IgD-negative memory B cell (primary cell): ENCODE results near the gene RTKN2. TPM values are rescaled to one million over a fixed set of nuclear protein-coding genes. Genes with fewer than 3 reads are reported as not detected.
"Not testable (repeated sequence)": the region's sequence is repeated elsewhere in the genome, so short reads cannot be mapped to it uniquely, and the experiment has no call there.

Experiments used
- H3K27ac Mint-ChIP-seq, 3 donors: one replicate each; pipeline ENCODE4 v1.8.0; 2020 to 2022; ENCODE audit warnings: mild to moderate bottlenecking in 3 of 3, mixed read lengths in 3 of 3, moderate library complexity in 1 of 3
- H3K27me3 Mint-ChIP-seq: one replicate; pipeline ENCODE4 v1.8.0; 2021; ENCODE audit warnings: mixed read lengths
- H3K36me3 Mint-ChIP-seq: one replicate; pipeline ENCODE4 v1.8.0; 2020; ENCODE audit warnings: mild to moderate bottlenecking, mixed read lengths
- H3K4me1 Mint-ChIP-seq, 3 donors: one replicate each; pipeline ENCODE4 v1.8.0; 2020 to 2022; ENCODE audit warnings: mixed read lengths in 3 of 3, mild to moderate bottlenecking in 1 of 3
- H3K4me3 Mint-ChIP-seq, 4 donors: one replicate each; pipeline ENCODE4 v1.8.0; 2020 to 2022; ENCODE audit warnings: mild to moderate bottlenecking in 4 of 4, mixed read lengths in 4 of 4, moderate library complexity in 3 of 4
- H3K9me3 Mint-ChIP-seq, 3 donors: one replicate each; pipeline ENCODE4 v1.8.0; 2020 to 2021; ENCODE audit warnings: mixed read lengths in 3 of 3, mild to moderate bottlenecking in 1 of 3
- polyA plus RNA-seq: library from polyadenylated mRNA; unstranded; fragments of 300-500 nt; fragmentation: Illumina TruSeq; gene quantifications from one replicate; pipeline ENCODE4 v1.2.3, GENCODE V29; 2021

The RTKN2 gene
- polyA plus RNA-seq, 1 donor from 2014 or later, result 0.05 TPM

GRCh38 chr10:62244088-62244487 is 24.6 kb downstream of the RTKN2 start:
- Mint-ChIP-seq H3K9me3 (no peaks in the 10 kb centered on the region), H3K36me3 (no peaks in the 10 kb centered on the region), H3K4me3 (peak overlapping the region; percentile 13 to 75 (median 61)), H3K27me3 (no peaks in the 10 kb centered on the region), H3K4me1 (peaks cover 27 to 32% (median 27%) of the 10 kb centered on the region in 3 donors), H3K27ac (peak overlapping the region in 2 of 3 donors; percentile 51)

GRCh38 chr10:62243647-62243997 is 25.0 kb downstream of the RTKN2 start:
- peak overlapping the region; percentile 19 to 51 (median 51) for H3K27ac Mint-ChIP-seq
- H3K4me3 Mint-ChIP-seq, result peak overlapping the region; percentile 13 to 75 (median 61)
- no peaks in the 10 kb centered on the region for H3K9me3 Mint-ChIP-seq
- H3K36me3 Mint-ChIP-seq, result no peaks in the 10 kb centered on the region
- no peaks in the 10 kb centered on the region for H3K27me3 Mint-ChIP-seq
- peaks cover 27 to 36% (median 29%) of the 10 kb centered on the region in 3 donors for H3K4me1 Mint-ChIP-seq

- not testable (repeated sequence) for H3K36me3 Mint-ChIP-seq
- H3K4me3 Mint-ChIP-seq, result peak overlapping the region in 3 of 4 donors; percentile 57 to 75 (median 65)
Observed at GRCh38 chr10:62242965-62243646, 25.5 kb downstream of the RTKN2 start.

GRCh38 chr10:62241521-62241920 is 27.1 kb downstream of the RTKN2 start:
- H3K27me3 Mint-ChIP-seq, H3K27ac Mint-ChIP-seq: not testable (repeated sequence)
- peaks cover 27 to 36% (median 29%) of the 10 kb centered on the region in 3 donors for H3K4me1 Mint-ChIP-seq

More at GRCh38 chr10:62242965-62243646, 25.5 kb downstream of the RTKN2 start:
- peaks cover 27 to 36% (median 29%) of the 10 kb centered on the region in 3 donors for H3K4me1 Mint-ChIP-seq
- not testable (repeated sequence) for H3K27me3 Mint-ChIP-seq, H3K9me3 Mint-ChIP-seq
- peak overlapping the region; percentile 19 to 51 (median 51) for H3K27ac Mint-ChIP-seq

GRCh38 chr10:62239994-62240393 is 28.6 kb downstream of the RTKN2 start:
- no peaks in the 10 kb centered on the region for H3K9me3 Mint-ChIP-seq
- H3K27me3 Mint-ChIP-seq, result no peaks in the 10 kb centered on the region
- H3K4me3 Mint-ChIP-seq, result peak overlapping the region in 2 of 4 donors; percentile 5 to 66
- H3K4me1 Mint-ChIP-seq, result peaks cover 24 to 34% (median 26%) of the 10 kb centered on the region in 3 donors
- no peaks in the 10 kb centered on the region for H3K36me3 Mint-ChIP-seq
- H3K27ac Mint-ChIP-seq, result no peak overlapping the region

More at GRCh38 chr10:62241521-62241920, 27.1 kb downstream of the RTKN2 start:
- H3K9me3 Mint-ChIP-seq, H3K36me3 Mint-ChIP-seq: not testable (repeated sequence)
- H3K4me3 Mint-ChIP-seq, result peak overlapping the region in 2 of 4 donors; percentile 30 to 47

- no peaks in the 10 kb centered on the region for H3K36me3 Mint-ChIP-seq
- H3K27ac Mint-ChIP-seq, result no peak overlapping the region
- no peaks in the 10 kb centered on the region for H3K27me3 Mint-ChIP-seq
- H3K4me3 Mint-ChIP-seq, result no peak overlapping the region
- H3K4me1 Mint-ChIP-seq, result peaks cover 16 to 24% (median 17%) of the 10 kb centered on the region in 3 donors
- H3K9me3 Mint-ChIP-seq, result no peaks in the 10 kb centered on the region
Observed at GRCh38 chr10:62238880-62239279, 29.8 kb downstream of the RTKN2 start.

GRCh38 chr10:62237966-62238365 is 30.7 kb downstream of the RTKN2 start:
- Mint-ChIP-seq H3K27me3 (no peaks in the 10 kb centered on the region), H3K4me1 (peaks cover 7 to 15% (median 8%) of the 10 kb centered on the region in 3 donors), H3K27ac (no peak overlapping the region), H3K9me3 (no peaks in the 10 kb centered on the region), H3K36me3 (no peaks in the 10 kb centered on the region), H3K4me3 (no peak overlapping the region)

GRCh38 chr10:62237506-62237905 is 31.1 kb downstream of the RTKN2 start:
- Mint-ChIP-seq H3K4me1 (peaks cover 7 to 15% (median 8%) of the 10 kb centered on the region in 3 donors), H3K36me3 (no peaks in the 10 kb centered on the region), H3K4me3 (no peak overlapping the region), H3K27ac (no peak overlapping the region), H3K9me3 (no peaks in the 10 kb centered on the region), H3K27me3 (no peaks in the 10 kb centered on the region)

- peaks cover 2 to 4% (median 2%) of the 10 kb centered on the region in 3 donors for H3K4me1 Mint-ChIP-seq
- H3K27ac Mint-ChIP-seq, result no peak overlapping the region
- no peak overlapping the region for H3K4me3 Mint-ChIP-seq
- H3K36me3 Mint-ChIP-seq, result no peaks in the 10 kb centered on the region
- no peaks in the 10 kb centered on the region for H3K9me3 Mint-ChIP-seq
- H3K27me3 Mint-ChIP-seq, result no peaks in the 10 kb centered on the region
Observed at GRCh38 chr10:62234077-62234605, 34.5 kb downstream of the RTKN2 start.

GRCh38 chr10:62233356-62234076 is 35.1 kb downstream of the RTKN2 start:
- H3K27ac Mint-ChIP-seq, result no peak overlapping the region
- H3K4me3 Mint-ChIP-seq, result no peak overlapping the region
- H3K9me3 Mint-ChIP-seq, result no peaks in the 10 kb centered on the region
- H3K27me3 Mint-ChIP-seq, result no peaks in the 10 kb centered on the region
- no peaks in the 10 kb centered on the region for H3K36me3 Mint-ChIP-seq
- peaks cover 0 to 2% (median 0%) of the 10 kb centered on the region in 3 donors for H3K4me1 Mint-ChIP-seq

- no peak overlapping the region for H3K27ac Mint-ChIP-seq
- no peaks in the 10 kb centered on the region for H3K9me3 Mint-ChIP-seq
- H3K4me1 Mint-ChIP-seq, result peaks cover 0 to 2% (median 0%) of the 10 kb centered on the region in 3 donors
- H3K27me3 Mint-ChIP-seq, result no peaks in the 10 kb centered on the region
- no peaks in the 10 kb centered on the region for H3K36me3 Mint-ChIP-seq
- no peak overlapping the region for H3K4me3 Mint-ChIP-seq
Observed at GRCh38 chr10:62231805-62232204, 36.8 kb downstream of the RTKN2 start.

- Mint-ChIP-seq H3K27ac (no peak overlapping the region), H3K36me3 (no peaks in the 10 kb centered on the region), H3K9me3 (no peaks in the 10 kb centered on the region), H3K4me3 (no peak overlapping the region), H3K27me3 (no peaks in the 10 kb centered on the region), H3K4me1 (peaks cover 0 to 2% (median 0%) of the 10 kb centered on the region in 3 donors)
Observed at GRCh38 chr10:62231371-62231770, 37.3 kb downstream of the RTKN2 start.

GRCh38 chr10:62230344-62231121 is 38.1 kb downstream of the RTKN2 start:
- Mint-ChIP-seq H3K36me3 (no peaks in the 10 kb centered on the region), H3K4me3 (no peak overlapping the region), H3K27me3 (no peaks in the 10 kb centered on the region), H3K9me3 (no peaks in the 10 kb centered on the region), H3K4me1 (peaks cover 0 to 2% (median 0%) of the 10 kb centered on the region in 3 donors), H3K27ac (no peak overlapping the region)

GRCh38 chr10:62225362-62225761 is 43.3 kb downstream of the RTKN2 start:
- H3K4me1 Mint-ChIP-seq, result no peaks in the 10 kb centered on the region
- no peaks in the 10 kb centered on the region for H3K36me3 Mint-ChIP-seq
- H3K27ac Mint-ChIP-seq, result no peak overlapping the region
- no peaks in the 10 kb centered on the region for H3K27me3 Mint-ChIP-seq
- peaks cover 0 to 3% (median 2%) of the 10 kb centered on the region in 3 donors for H3K9me3 Mint-ChIP-seq
- H3K4me3 Mint-ChIP-seq, result no peak overlapping the region

GRCh38 chr10:62224606-62225005 is 44.0 kb downstream of the RTKN2 start:
- no peak overlapping the region for H3K27ac Mint-ChIP-seq
- peaks cover 0 to 3% (median 2%) of the 10 kb centered on the region in 3 donors for H3K9me3 Mint-ChIP-seq
- H3K4me3 Mint-ChIP-seq, result no peak overlapping the region
- H3K4me1 Mint-ChIP-seq, result no peaks in the 10 kb centered on the region
- H3K36me3 Mint-ChIP-seq, result no peaks in the 10 kb centered on the region
- H3K27me3 Mint-ChIP-seq, result no peaks in the 10 kb centered on the region
